LNCAP (cell line): Measurements from ENCODE around the gene SLC1A7.

ENCODE experiments used
- TF ChIP-seq, protein P1 (sequence below): fragments of 450-650 bp; IDR thresholded peaks from 2 replicates; pipeline ENCODE4 v1.5.1; 2017; ENCODE audit warnings: mild to moderate bottlenecking

SLC1A7 gene

DNA sequence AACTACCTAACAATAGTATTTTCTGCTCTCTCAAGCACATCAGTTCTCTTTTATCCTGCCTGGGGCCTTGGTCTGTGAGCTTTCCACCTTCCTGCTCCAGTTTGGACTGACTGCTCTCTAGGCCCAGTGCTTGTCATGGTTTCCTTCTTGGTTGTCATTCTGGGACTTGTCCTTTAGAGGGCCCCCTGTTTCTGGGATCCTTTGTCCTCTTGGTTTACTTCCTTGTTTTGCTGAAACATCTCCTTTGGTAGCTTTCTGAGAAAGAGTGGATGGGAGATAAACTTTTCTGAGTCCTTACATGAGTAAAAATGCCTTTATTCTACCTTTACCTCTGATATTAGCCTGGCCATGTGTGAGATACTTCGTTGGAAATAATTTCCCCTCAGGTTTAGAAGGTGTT, 4.7 kb downstream of the SLC1A7 start:
- TF ChIP-seq, protein P1, sequence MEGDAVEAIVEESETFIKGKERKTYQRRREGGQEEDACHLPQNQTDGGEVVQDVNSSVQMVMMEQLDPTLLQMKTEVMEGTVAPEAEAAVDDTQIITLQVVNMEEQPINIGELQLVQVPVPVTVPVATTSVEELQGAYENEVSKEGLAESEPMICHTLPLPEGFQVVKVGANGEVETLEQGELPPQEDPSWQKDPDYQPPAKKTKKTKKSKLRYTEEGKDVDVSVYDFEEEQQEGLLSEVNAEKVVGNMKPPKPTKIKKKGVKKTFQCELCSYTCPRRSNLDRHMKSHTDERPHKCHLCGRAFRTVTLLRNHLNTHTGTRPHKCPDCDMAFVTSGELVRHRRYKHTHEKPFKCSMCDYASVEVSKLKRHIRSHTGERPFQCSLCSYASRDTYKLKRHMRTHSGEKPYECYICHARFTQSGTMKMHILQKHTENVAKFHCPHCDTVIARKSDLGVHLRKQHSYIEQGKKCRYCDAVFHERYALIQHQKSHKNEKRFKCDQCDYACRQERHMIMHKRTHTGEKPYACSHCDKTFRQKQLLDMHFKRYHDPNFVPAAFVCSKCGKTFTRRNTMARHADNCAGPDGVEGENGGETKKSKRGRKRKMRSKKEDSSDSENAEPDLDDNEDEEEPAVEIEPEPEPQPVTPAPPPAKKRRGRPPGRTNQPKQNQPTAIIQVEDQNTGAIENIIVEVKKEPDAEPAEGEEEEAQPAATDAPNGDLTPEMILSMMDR, result no peak

DNA sequence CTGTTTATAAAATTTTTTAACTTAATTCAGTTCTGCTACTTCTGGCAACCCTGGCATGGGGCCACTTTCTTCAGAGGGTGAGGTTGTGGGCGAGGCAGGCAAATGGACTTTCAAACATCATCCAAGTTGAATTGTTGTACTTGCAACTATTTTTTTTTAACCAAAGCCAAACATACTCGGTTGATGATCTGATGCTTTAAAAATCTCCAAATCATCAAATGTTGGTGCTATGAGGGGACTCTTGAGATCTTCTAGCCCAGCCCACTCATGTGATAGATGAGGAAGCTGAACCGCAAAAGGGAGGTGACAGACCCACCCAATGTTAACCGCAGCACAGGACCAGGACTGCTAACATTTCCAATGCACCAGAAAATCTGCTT, 6.7 kb downstream of the SLC1A7 start:
- TF ChIP-seq, protein P1, result no peak

DNA sequence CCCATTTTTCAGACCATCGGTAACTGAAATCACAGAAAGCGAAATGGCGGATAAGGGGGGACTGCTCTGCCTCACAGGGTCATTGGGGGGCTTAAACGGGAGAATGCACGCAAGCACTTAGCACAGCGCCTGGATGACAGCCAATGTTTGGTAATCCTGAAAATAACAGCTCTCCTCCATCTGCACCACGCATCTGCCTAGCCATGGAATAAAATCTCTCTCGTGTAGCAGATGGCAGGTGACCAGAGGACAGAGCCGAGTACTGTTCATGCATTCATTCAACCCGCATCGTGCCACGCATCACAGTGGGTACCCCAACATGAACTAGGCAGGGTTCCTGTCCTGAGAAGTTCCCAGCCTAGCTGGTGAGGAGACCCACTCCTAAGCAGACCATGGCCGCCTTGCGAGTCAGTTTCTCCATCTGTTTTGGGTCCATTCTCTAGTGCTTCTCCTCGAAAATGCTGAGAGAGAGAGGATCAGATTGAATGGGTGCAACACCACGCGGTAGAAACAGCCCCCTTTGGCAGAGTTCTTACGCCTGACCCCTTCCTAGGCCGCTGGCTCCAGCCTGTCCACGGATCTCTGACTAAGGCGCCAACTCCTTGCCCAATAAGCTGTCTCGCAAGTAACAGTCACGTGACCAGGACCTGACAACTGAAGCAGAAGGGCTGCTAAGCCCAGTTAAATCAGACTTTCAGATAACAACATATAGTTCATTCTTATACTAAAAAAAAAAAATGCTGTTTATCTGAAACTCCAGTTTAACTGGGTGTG, 7.3 kb downstream of the SLC1A7 start:
- TF ChIP-seq, protein P1, result no peak

DNA sequence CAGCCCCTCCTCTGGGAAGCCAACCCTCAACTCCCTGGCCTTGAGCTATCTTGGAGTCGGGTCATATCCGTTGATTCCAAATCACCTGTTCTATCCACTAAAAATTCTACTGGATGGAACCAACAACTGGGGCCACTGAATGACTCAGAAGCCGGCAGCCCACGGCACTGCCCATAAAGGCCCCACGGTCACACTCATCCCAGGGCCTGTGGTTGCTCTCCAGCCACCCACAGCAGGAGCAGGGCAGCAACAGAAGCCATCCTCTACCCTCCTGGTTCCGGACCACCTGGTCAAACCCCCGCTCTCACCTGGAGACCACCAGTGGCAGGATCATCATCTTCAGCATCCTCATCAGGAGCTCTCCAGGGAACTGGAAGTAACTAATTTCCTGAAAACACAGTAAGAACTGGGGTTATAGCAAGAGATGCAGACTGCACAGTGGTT, 8.4 kb downstream of the SLC1A7 start:
- TF ChIP-seq, protein P1, result no peak

DNA sequence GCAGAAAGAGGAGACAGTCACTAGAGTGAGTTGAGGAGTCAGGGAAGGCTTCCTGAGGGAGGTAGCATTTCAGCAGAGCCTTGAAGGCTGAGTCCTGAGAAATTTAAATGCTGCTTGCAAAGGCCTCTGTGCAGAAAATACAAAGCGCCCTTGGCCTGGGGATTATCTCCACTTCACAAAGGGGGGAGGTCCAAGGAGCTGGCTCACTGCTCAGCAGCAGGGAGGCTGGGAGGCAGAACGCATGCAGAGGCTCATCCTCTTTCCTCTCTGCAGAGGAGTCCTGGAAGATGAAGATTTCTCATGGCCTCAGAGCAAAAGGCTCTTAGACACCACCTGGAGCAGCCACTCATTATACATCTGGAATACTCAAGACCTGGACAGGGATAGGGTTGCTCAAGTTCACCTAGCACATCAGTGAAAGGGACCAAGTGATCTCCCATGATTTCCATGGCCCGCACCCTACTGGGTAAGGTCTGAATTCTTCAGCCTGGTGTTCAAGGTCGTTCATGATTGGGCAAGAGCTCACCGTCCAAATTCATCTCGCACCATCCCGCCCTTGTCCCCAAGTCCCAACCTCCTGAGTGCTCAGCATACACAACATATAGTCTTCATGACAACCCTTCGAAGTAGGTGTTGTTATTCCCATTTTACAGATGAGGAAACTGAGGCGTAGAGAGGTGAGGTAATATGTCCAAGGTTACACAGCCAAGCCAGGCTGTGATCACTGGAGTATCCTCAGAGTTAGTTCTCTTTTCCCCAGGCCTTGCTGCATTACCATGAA, 9.0 kb downstream of the SLC1A7 start:
- TF ChIP-seq, protein P1, result no peak

DNA sequence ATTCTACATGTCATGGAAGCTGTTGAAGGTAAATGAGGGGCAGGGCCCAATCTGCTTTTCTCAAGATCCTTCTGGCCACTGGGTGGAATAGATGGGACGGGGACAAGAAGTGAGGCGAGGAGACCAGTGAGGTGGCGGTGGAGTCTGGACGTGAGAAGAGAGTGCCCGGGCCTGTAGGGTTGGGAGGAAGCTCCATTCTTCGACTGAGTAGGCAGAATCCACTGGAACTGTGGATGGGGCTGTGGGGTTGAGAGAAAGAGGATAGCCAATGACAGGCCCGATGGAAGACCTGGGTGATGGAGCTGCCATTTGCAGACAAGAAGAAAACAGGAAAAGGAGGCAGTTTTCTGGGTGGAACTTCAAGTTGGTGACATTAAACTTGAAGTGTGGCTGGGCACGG, 10.3 kb downstream of the SLC1A7 start:
- TF ChIP-seq, protein P1, result no peak

DNA sequence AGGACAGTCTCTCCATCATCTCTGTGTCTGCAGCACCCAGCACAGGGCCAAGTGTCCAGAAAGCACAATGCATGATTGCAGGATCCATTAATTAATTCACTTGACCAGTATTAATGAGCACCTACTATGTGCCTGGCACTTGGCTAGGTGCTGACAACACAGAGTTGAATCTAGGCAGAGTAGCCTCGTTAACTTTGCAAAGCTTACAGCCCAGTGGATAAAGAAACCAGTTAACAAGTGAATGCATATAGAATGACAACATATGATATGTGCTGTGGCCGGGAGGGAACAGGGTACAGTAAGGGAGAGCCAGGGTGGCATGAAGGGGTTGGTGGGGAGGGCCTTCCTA, 10.9 kb downstream of the SLC1A7 start:
- TF ChIP-seq, protein P1, result no peak
